K562 (cell line): ENCODE measurements around the gene DPY19L3. TPM values are rescaled to one million over a fixed set of nuclear protein-coding genes. Genes with fewer than 3 reads are reported as not detected.

Source experiments
- ATAC-seq: fragments of 200-7000 bp; cut with Tn5 transposase; 3 replicates; pipeline ENCODE4 v1.9.1; 2020; ENCODE audit warnings: moderate library complexity
- BruUV-seq: library from RNA; stranded (reverse); fragments of 400-500 nt; replicated peaks from 2 replicates; lab custom pipeline; 2021; lab: Mats Ljungman, UMichigan
- CTCF ChIA-PET: fragments of 300-600 bp; formaldehyde crosslinking; extraction: SDS; loops from one replicate; lab custom pipeline; 2021; ENCODE audit warnings: low intra/inter-chr PET ratio; lab: Yijun Ruan, JAX
- POLR2A ChIA-PET: fragments of 300-600, 350-650 bp; sonication (Branson Sonifier 250); formaldehyde crosslinking; extraction: SDS; loops from one replicate; lab custom pipeline; 2021; ENCODE audit warnings: antibody characterized with exemption, inconsistent platforms; lab: Yijun Ruan, JAX
- DNase-seq, 4 experiments: peaks; one replicate each; pipeline versions ENCODE4 v3.0.0 to v3.0.0-alpha.2; 2011 to 2018; ENCODE audit warnings: low spot score in 3 of 4, mixed read lengths in 3 of 4; ENCODE audit errors: extremely low read depth in 1 of 4
- FAIRE-seq: peaks from 2 replicates; lab custom pipeline; 2011; peaks lifted over from hg19 to GRCh38; lab: Jason Lieb, UNC
- H2AFZ ChIP-seq: 2 replicates; pipeline ENCODE4 v1.6.0; 2011; ENCODE audit warnings: low read depth, low read length, control low read depth, inconsistent platforms
- H3K27ac ChIP-seq: fragments of 200-600 bp; 3 replicates; pipeline ENCODE4 v1.8.0; 2011; ENCODE audit warnings: low read depth, mild to moderate bottlenecking, control low read depth, inconsistent platforms, low read length, moderate library complexity, mixed read lengths; ENCODE audit errors: extremely low read depth
- H3K27me3 ChIP-seq, 2 experiments: fragments of 300-600 bp in 1 of 2; 2 replicates in 1 of 2; 3 replicates in 1 of 2; pipeline versions ENCODE4 v1.6.0 to v1.8.0; 2011; ENCODE audit warnings: inconsistent platforms in 2 of 2, low read length in 2 of 2, mild to moderate bottlenecking in 1 of 2, mixed read lengths in 1 of 2, moderate library complexity in 1 of 2; ENCODE audit not compliant: control insufficient read depth in 2 of 2, insufficient read depth in 2 of 2
- H3K36me3 ChIP-seq: fragments of 300-600 bp; 3 replicates; pipeline ENCODE4 v1.8.0; 2011; ENCODE audit warnings: mild to moderate bottlenecking, low read length, inconsistent platforms; ENCODE audit not compliant: control insufficient read depth, insufficient read depth
- H3K4me1 ChIP-seq, 2 experiments: fragments of 200-600 bp in 1 of 2; replicated peaks in 1 of 2; 2 replicates in 1 of 2; 3 replicates in 1 of 2; pipeline versions ENCODE4 v1.5.1 to v1.8.0; 2011; ENCODE audit warnings: inconsistent platforms in 2 of 2, low read length in 2 of 2, mild to moderate bottlenecking in 1 of 2, mixed read lengths in 1 of 2, moderate library complexity in 1 of 2; ENCODE audit not compliant: control insufficient read depth in 2 of 2, insufficient read depth in 2 of 2
- H3K4me2 ChIP-seq: 2 replicates; pipeline ENCODE4 v1.6.1; 2011; ENCODE audit warnings: low read length, control low read depth, inconsistent platforms, mixed read lengths; ENCODE audit not compliant: insufficient read depth
- H3K4me3 ChIP-seq: fragments of 200-600 bp; sonication (generic), shearing (Covaris generic); 2 replicates; pipeline ENCODE4 v1.5.1; 2016; ENCODE audit warnings: control low read depth, inconsistent platforms
- H3K79me2 ChIP-seq: fragments of 200-600 bp; 3 replicates; pipeline ENCODE4 v1.8.0; 2011; ENCODE audit warnings: low read length, inconsistent platforms; ENCODE audit not compliant: control insufficient read depth, insufficient read depth
- H3K9ac ChIP-seq, 2 experiments: 2 replicates each; pipeline versions ENCODE4 v1.6.0 to v1.6.1; 2011; ENCODE audit warnings: low read depth in 2 of 2, low read length in 2 of 2, control low read depth in 1 of 2, inconsistent platforms in 1 of 2, mild to moderate bottlenecking in 1 of 2, mixed read lengths in 1 of 2; ENCODE audit not compliant: insufficient read depth in 1 of 2
- H3K9me1 ChIP-seq: one replicate; pipeline ENCODE4 v1.6.0; 2011; ENCODE audit warnings: inconsistent platforms, mild to moderate bottlenecking, low read length, moderate library complexity; ENCODE audit not compliant: control insufficient read depth, insufficient read depth
- H3K9me3 ChIP-seq: replicated peaks from 2 replicates; pipeline ENCODE4 v1.5.1; 2011; ENCODE audit warnings: low read depth, low read length, inconsistent platforms; ENCODE audit not compliant: control insufficient read depth, insufficient read depth
- H4K20me1 ChIP-seq: replicated peaks from 2 replicates; pipeline ENCODE4 v1.6.1; 2011; ENCODE audit warnings: low read length, inconsistent platforms, mixed read lengths; ENCODE audit not compliant: control insufficient read depth, insufficient read depth
- BRF1 ChIP-seq: IDR thresholded peaks from 3 replicates; pipeline ENCODE4 v1.6.1; 2011; ENCODE audit warnings: borderline replicate concordance, mild to moderate bottlenecking; ENCODE audit not compliant: insufficient read length; ENCODE audit errors: extremely low read depth
- CBX3 ChIP-seq, 2 experiments: IDR thresholded peaks; 1 replicate in 1 of 2; 2 replicates in 1 of 2; pipeline ENCODE4 v1.6.1; 2012; ENCODE audit warnings: inconsistent platforms in 2 of 2, low read length in 2 of 2, borderline replicate concordance in 1 of 2, control low read depth in 1 of 2
- E2F3 ChIP-seq: fragments of 250-450 bp; sonication (Bioruptor Pico); IDR thresholded peaks from 2 replicates; pipeline ENCODE4 v1.4.0; 2020; ENCODE audit warnings: mild to moderate bottlenecking
- FOXM1 ChIP-seq, 2 experiments: fragments of 450-650 bp in 1 of 2; sonication (generic) in 1 of 2; formaldehyde crosslinking in 1 of 2; IDR thresholded peaks; 2 replicates each; pipeline versions ENCODE4 v1.6.1 to v1.9.0; 2017 to 2022; ENCODE audit warnings: low read depth in 2 of 2, mild to moderate bottlenecking in 2 of 2, missing genetic modification reagents in 1 of 2, moderate library complexity in 1 of 2
- JUN ChIP-seq, 2 experiments: sonication (generic) in 1 of 2; formaldehyde crosslinking in 1 of 2; IDR thresholded peaks; 2 replicates each; pipeline versions ENCODE4 v1.6.1 to v1.8.0; 2012 to 2022; ENCODE audit warnings: borderline replicate concordance in 2 of 2, mild to moderate bottlenecking in 2 of 2, improper control_type of control experiment in 1 of 2, low read depth in 1 of 2, low read length in 1 of 2, missing genetic modification reagents in 1 of 2
- MAFF ChIP-seq: IDR thresholded peaks from 2 replicates; pipeline ENCODE4 v1.6.1; 2012; ENCODE audit warnings: low read length, improper control_type of control experiment
- MAFK ChIP-seq: IDR thresholded peaks from 2 replicates; pipeline ENCODE4 v1.6.1; 2011; ENCODE audit warnings: low read length, improper control_type of control experiment
- NFE2 ChIP-seq: IDR thresholded peaks from 2 replicates; pipeline ENCODE4 v1.6.1; 2014; ENCODE audit warnings: antibody characterized with exemption, low read depth
- SIX5 ChIP-seq, 2 experiments: IDR thresholded peaks; 2 replicates each; pipeline ENCODE4 v1.6.1; 2011; ENCODE audit warnings: low read length in 2 of 2, borderline replicate concordance in 1 of 2, low read depth in 1 of 2, mild to moderate bottlenecking in 1 of 2, moderate library complexity in 1 of 2; ENCODE audit not compliant: insufficient read depth in 1 of 2
- TAL1 ChIP-seq: fragments of 450-650 bp; IDR thresholded peaks from 2 replicates; pipeline ENCODE4 v1.6.1; 2016; ENCODE audit warnings: mild to moderate bottlenecking
- ZBED1 ChIP-seq: IDR thresholded peaks from 2 replicates; pipeline ENCODE4 v1.6.1; 2014
- ZNF143 ChIP-seq: sonication (generic); formaldehyde crosslinking; IDR thresholded peaks from 2 replicates; pipeline ENCODE4 v1.9.0; 2022; ENCODE audit warnings: mild to moderate bottlenecking, missing genetic modification reagents
- ZNF644 ChIP-seq: fragments of 200-800 bp; sonication (Bioruptor generic); IDR thresholded peaks from 2 replicates; pipeline ENCODE4 v1.6.1; 2016; ENCODE audit warnings: low read depth, missing genetic modification characterization, missing compliant biosample characterization
- WGBS: fragments of 100-300 bp; shearing (Covaris generic); methylation state at CpG from one replicate; pipeline ENCODE4 v1.1.6; 2016; ENCODE audit warnings: low coverage, mixed read lengths; ENCODE audit not compliant: insufficient coverage; ENCODE audit errors: missing lambda C conversion rate; 5-methylcytosine and 5-hydroxymethylcytosine counted together
- in situ Hi-C: fragments of 300-500 bp; cut with MboI; formaldehyde crosslinking; loops from 4 replicates; pipeline ENCODE4 v1.15.0; 2018; ENCODE audit warnings: inconsistent platforms, mixed read lengths
- intact Hi-C: fragments of 100-400 bp; cut with micrococcal nuclease; formaldehyde crosslinking; loops from 2 replicates; pipeline ENCODE4 v1.14.2; 2022
- polyA plus RNA-seq, 8 experiments: library from polyadenylated mRNA; depleted of rRNA in 4 of 8; stranded (reverse) in 5 of 8; unstranded in 3 of 8; fragments of >200 nt; fragmentation: Nextera tagmentation in 2 of 8; fragmentation: Illumina TruSeq in 1 of 8; extraction: Ambion mirVana in 2 of 8; extraction: Trizol in 1 of 8; gene quantifications; 2 replicates each; pipeline versions ENCODE4 v1.2.1 to v1.2.3, GENCODE V29; 2011 to 2014; ENCODE audit warnings: inconsistent platforms in 1 of 8, missing spikeins in 1 of 8
- total RNA-seq, 7 experiments: library from RNA; depleted of rRNA in 6 of 7; stranded (reverse); fragments of >200 nt in 6 of 7; fragmentation: Illumina TruSeq in 2 of 7; extraction: Trizol in 2 of 7; gene quantifications; 2 replicates each; pipeline versions ENCODE4 v1.2.1 to v1.2.3, GENCODE V29; 2011 to 2021; ENCODE audit warnings: low replicate concordance in 1 of 7
- TF ChIP-seq, protein P1 (sequence below): fragments of 450-650 bp; IDR thresholded peaks from 2 replicates; pipeline ENCODE4 v1.6.1; 2017; ENCODE audit warnings: antibody characterized with exemption, mild to moderate bottlenecking
- TF ChIP-seq, protein P2 (sequence below): fragments of 200-800 bp; sonication (Bioruptor generic); IDR thresholded peaks from 2 replicates; pipeline ENCODE4 v1.6.1; 2017; ENCODE audit warnings: missing genetic modification characterization, missing compliant biosample characterization

The DPY19L3 gene
- total and polyA plus RNA-seq, 9 of the 15 experiments (the other 6 are each of a cell fraction or from before 2014, with no cell fraction given), result 4.7 to 39.2 (median 22.0) TPM

DNA sequence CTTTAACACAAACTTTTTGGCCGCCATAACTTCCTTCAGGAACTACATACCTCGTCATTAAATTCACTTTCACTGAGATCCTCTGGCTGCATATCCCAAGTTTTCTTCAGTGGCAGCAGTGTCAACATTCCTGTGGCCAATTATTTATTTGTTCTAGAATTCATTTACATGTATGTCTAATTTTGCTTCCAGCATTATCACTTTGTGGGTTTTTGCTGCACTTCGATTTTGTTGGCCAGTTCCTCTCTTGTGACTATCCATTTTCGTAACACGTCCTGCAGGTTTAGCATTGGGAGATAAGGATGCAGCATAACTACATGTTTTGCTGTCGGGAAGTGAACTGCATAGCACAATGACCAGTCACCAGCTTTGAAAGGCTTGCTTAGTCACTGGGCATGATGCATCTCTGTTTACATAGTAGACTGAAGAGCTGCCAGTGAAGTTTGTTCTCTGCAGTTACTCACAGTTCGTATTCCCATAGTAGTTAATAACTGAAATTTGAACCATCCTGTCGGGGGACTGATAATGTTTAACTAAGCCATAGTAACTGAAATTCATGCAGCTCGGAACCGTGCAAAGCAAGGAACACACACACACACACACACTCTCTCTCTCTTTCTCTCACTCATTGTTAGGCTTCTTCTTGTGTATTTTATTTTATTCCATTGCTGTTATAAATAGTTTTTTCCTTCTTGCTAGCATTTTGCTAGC lies 31.8 kb upstream of the DPY19L3 start:
- Histone ChIP-seq H2AFZ (peak overlapping the region; percentile 56; the same call in 1 of the 2 replicates), H3K9me1 (no peaks in the 10 kb centered on the region), H3K9me3 (peaks cover 9% of the 10 kb centered on the region), H4K20me1 (no peaks in the 10 kb centered on the region), H3K27ac (peak overlapping the region; percentile 93), H3K4me2 (peak overlapping the region; percentile 67), H3K27me3 (no peaks in the 10 kb centered on the region), H3K36me3 (peaks cover 70% of the 10 kb centered on the region), H3K4me3 (no peak overlapping the region), H3K4me1 (peaks cover 4 to 33% of the 10 kb centered on the region in 2 experiments; a peak in 4 of 5 replicates), H3K79me2 (peaks cover 44% of the 10 kb centered on the region), H3K9ac (peak overlapping the region in 1 of 2 experiments; percentile 62; a peak in 2 of 4 replicates)
- ChIA-PET POLR2A (interaction anchor here (0.5 to 1.6 kb wide), 6 partner anchors 12 to 137 kb away, joined by 3 to 5 read pairs (median 4); no protein-coding TSS in a partner anchor), CTCF (interaction anchor here (0.7 kb wide), 1 partner anchor 85 kb away, joined by 4 read pairs; no protein-coding TSS in a partner anchor)
- no TSS peak for BruUV-seq
- ATAC-seq (peak; percentile 98), FAIRE-seq (peak; percentile 99), DNase-seq (peak; percentile 51 to 91 (median 65))
- 8% methylated on average over 10 of the region's 10 CpGs for WGBS
- in situ Hi-C loops (no loop called here), intact Hi-C loops (no loop called here)
- TF ChIP-seq NFE2 (peak; percentile 97), JUN (IDR thresholded peaks at IDR 0.05; ENCODE audit: borderline replicate concordance, low read depth, low read length) (peak; percentile 98), JUN (CRISPR knock-in tag; IDR thresholded peaks at IDR 0.05; ENCODE audit: borderline replicate concordance) (0 out of 2 replicates have a peak, but pooled peaks have one; percentile 54), SIX5 (IDR thresholded peaks at IDR 0.05; ENCODE audit: borderline replicate concordance in 1 of 2, insufficient read depth in 1 of 2, low read depth in 1 of 2, low read length in 2 of 2) (no peak), ZNF644 (tag) (peak; percentile 77), BRF1 (no peak), CBX3 (IDR thresholded peaks at IDR 0.05; ENCODE audit: borderline replicate concordance in 1 of 2, low read length in 2 of 2) (peak in 1 of 2 experiments; percentile 95; a peak in 2 of 3 replicates), TAL1 (peak; percentile 51), ZBED1 (0 out of 2 replicates have a peak, but pooled peaks have one; percentile 44), ZNF143 (CRISPR knock-in tag) (no peak), E2F3 (CRISPR knock-in tag) (no peak), MAFK (peak; percentile 85), MAFF (peak; percentile 75), FOXM1 (IDR thresholded peaks at IDR 0.05; ENCODE audit: low read depth) (peak; percentile 95), FOXM1 (CRISPR knock-in tag; IDR thresholded peaks at IDR 0.05; ENCODE audit: low read depth) (no peak)
- TF ChIP-seq, protein P1, sequence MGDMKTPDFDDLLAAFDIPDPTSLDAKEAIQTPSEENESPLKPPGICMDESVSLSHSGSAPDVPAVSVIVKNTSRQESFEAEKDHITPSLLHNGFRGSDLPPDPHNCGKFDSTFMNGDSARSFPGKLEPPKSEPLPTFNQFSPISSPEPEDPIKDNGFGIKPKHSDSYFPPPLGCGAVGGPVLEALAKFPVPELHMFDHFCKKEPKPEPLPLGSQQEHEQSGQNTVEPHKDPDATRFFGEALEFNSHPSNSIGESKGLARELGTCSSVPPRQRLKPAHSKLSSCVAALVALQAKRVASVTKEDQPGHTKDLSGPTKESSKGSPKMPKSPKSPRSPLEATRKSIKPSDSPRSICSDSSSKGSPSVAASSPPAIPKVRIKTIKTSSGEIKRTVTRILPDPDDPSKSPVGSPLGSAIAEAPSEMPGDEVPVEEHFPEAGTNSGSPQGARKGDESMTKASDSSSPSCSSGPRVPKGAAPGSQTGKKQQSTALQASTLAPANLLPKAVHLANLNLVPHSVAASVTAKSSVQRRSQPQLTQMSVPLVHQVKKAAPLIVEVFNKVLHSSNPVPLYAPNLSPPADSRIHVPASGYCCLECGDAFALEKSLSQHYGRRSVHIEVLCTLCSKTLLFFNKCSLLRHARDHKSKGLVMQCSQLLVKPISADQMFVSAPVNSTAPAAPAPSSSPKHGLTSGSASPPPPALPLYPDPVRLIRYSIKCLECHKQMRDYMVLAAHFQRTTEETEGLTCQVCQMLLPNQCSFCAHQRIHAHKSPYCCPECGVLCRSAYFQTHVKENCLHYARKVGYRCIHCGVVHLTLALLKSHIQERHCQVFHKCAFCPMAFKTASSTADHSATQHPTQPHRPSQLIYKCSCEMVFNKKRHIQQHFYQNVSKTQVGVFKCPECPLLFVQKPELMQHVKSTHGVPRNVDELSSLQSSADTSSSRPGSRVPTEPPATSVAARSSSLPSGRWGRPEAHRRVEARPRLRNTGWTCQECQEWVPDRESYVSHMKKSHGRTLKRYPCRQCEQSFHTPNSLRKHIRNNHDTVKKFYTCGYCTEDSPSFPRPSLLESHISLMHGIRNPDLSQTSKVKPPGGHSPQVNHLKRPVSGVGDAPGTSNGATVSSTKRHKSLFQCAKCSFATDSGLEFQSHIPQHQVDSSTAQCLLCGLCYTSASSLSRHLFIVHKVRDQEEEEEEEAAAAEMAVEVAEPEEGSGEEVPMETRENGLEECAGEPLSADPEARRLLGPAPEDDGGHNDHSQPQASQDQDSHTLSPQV, result peak; percentile 91; the same call in 1 of the 2 replicates
- TF ChIP-seq, protein P2, sequence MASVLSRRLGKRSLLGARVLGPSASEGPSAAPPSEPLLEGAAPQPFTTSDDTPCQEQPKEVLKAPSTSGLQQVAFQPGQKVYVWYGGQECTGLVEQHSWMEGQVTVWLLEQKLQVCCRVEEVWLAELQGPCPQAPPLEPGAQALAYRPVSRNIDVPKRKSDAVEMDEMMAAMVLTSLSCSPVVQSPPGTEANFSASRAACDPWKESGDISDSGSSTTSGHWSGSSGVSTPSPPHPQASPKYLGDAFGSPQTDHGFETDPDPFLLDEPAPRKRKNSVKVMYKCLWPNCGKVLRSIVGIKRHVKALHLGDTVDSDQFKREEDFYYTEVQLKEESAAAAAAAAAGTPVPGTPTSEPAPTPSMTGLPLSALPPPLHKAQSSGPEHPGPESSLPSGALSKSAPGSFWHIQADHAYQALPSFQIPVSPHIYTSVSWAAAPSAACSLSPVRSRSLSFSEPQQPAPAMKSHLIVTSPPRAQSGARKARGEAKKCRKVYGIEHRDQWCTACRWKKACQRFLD, result peak; percentile 53; the same call in 1 of the 2 replicates
